Keratinocyte (primary cell): ENCODE measurements around the gene ATRX.
"Not testable (repeated sequence)": the region's sequence is repeated elsewhere in the genome, so short reads cannot be mapped to it uniquely, and the experiment has no call there.

Experiments used
- CTCF ChIP-seq, 3 experiments: IDR thresholded peaks in 1 of 3; conservative IDR thresholded peaks in 1 of 3; optimal IDR thresholded peaks in 1 of 3; 2 replicates in 2 of 3; 3 replicates in 1 of 3; pipeline versions ENCODE3 to v1.5.1; 2011; ENCODE audit warnings: low read length in 3 of 3, mild to moderate bottlenecking in 3 of 3, moderate library complexity in 2 of 3, control low read depth in 1 of 3, inconsistent platforms in 1 of 3; ENCODE audit not compliant: insufficient read depth in 2 of 3; ENCODE audit errors: extremely low read depth in 1 of 3
- EZH2 ChIP-seq: IDR thresholded peaks from one replicate; pipeline ENCODE4 v1.6.1; 2012; ENCODE audit warnings: inconsistent platforms, mild to moderate bottlenecking, low read length, moderate library complexity

- not testable (repeated sequence) for TF ChIP-seq CTCF (optimal IDR thresholded peaks at IDR 0.05 in 1 of 3, IDR thresholded peaks at IDR 0.05 in 1 of 3, conservative IDR thresholded peaks at IDR 0.05 in 1 of 3; ENCODE audit: extremely low read depth in 1 of 3, insufficient read depth in 2 of 3, low read length in 3 of 3); EZH2
These were observed 32.1 kb downstream of the ATRX start for GRCh38 chrX:77753942-77754341.
